Transverse colon (tissue), 4 donors: ENCODE measurements around the gene IQCK. TPM values are rescaled to one million over a fixed set of nuclear protein-coding genes. Genes with fewer than 3 reads are reported as not detected.

Source experiments
- DNase-seq: peaks from one replicate; pipeline ENCODE4 v3.0.0-alpha.2; 2019
- H3K27ac ChIP-seq, 4 donors: fragments of 200-600 bp; sonication (generic); 2 replicates each; pipeline ENCODE4 v1.5.1; 2016 to 2018; ENCODE audit warnings: inconsistent platforms in 4 of 4
- H3K27me3 ChIP-seq: fragments of 200-600 bp; sonication (generic); 2 replicates; pipeline ENCODE4 v1.5.1; 2017; ENCODE audit warnings: inconsistent platforms
- H3K36me3 ChIP-seq, 4 donors: fragments of 200-600 bp; sonication (generic); 2 replicates each; pipeline ENCODE4 v1.5.1; 2017 to 2019; ENCODE audit warnings: inconsistent platforms in 4 of 4
- H3K4me1 ChIP-seq, 4 donors: fragments of 200-600 bp; sonication (generic); 2 replicates each; pipeline ENCODE4 v1.5.1; 2017 to 2020; ENCODE audit warnings: inconsistent platforms in 4 of 4
- H3K4me3 ChIP-seq, 4 donors: fragments of 200-600 bp; sonication (generic); 1 replicate in 1 of 4; 2 replicates in 3 of 4; pipeline versions ENCODE4 v1.5.1 to v1.6.1; 2017 to 2019; ENCODE audit warnings: inconsistent platforms in 4 of 4
- H3K9me3 ChIP-seq, 2 donors: fragments of 200-600 bp; sonication (generic); 2 replicates each; pipeline ENCODE4 v1.5.1; 2017 to 2019; ENCODE audit warnings: inconsistent platforms in 2 of 2
- EP300 ChIP-seq: sonication (generic); formaldehyde crosslinking; IDR thresholded peaks from one replicate; pipeline ENCODE4 v1.6.1; 2017; ENCODE audit warnings: antibody characterized with exemption, low read depth
- POLR2A ChIP-seq: fragments of 450-650 bp; IDR thresholded peaks from one replicate; pipeline ENCODE4 v1.6.1; 2016; ENCODE audit warnings: antibody characterized with exemption, mild to moderate bottlenecking, moderate library complexity
- POLR2AphosphoS5 ChIP-seq, 3 donors: sonication (generic); formaldehyde crosslinking; IDR thresholded peaks; one replicate each; pipeline ENCODE4 v1.6.1; 2016; ENCODE audit warnings: antibody characterized with exemption in 3 of 3
- WGBS, 2 donors: methylation state at CpG; one replicate each; pipeline ENCODE4 v1.1.5; 2018; ENCODE audit warnings: low coverage in 1 of 2; 5-methylcytosine and 5-hydroxymethylcytosine counted together
- in situ Hi-C, 4 donors: fragments of 200-750 bp; cut with MboI; loops; one replicate each; pipeline versions ENCODE4 v1.15.0 to v1.15.1; 2017; ENCODE audit warnings: low sequenced_read_pairs in 3 of 4, low pct_ligation_motif_present in 1 of 4, low pct_unique_long_range_greater_than_20kb in 1 of 4
- intact Hi-C: fragments of 100-400 bp; cut with DNase I; formaldehyde crosslinking; loops from one replicate; pipeline ENCODE4 v1.15.1; 2023; ENCODE audit warnings: low total_unique reads
- total RNA-seq, 4 donors: library from RNA; depleted of rRNA; stranded (reverse); fragments of >200 nt; gene quantifications; one replicate each; pipeline ENCODE4 v1.1.0, GENCODE V29; 2016
- TF ChIP-seq, protein P1 (sequence below), 5 experiments: fragments of 200-600 bp in 3 of 5; fragments of 450-650 bp in 2 of 5; sonication (generic) in 3 of 5; IDR thresholded peaks; 1 replicate in 2 of 5; 2 replicates in 3 of 5; pipeline ENCODE4 v1.5.1; 2016 to 2017; ENCODE audit warnings: antibody characterized with exemption in 5 of 5, inconsistent platforms in 3 of 5, mild to moderate bottlenecking in 2 of 5, moderate library complexity in 1 of 5

The IQCK gene
- total RNA-seq, 4 donors from 2014 or later, result 8.3 to 18.2 (median 12.7) TPM

DNA sequence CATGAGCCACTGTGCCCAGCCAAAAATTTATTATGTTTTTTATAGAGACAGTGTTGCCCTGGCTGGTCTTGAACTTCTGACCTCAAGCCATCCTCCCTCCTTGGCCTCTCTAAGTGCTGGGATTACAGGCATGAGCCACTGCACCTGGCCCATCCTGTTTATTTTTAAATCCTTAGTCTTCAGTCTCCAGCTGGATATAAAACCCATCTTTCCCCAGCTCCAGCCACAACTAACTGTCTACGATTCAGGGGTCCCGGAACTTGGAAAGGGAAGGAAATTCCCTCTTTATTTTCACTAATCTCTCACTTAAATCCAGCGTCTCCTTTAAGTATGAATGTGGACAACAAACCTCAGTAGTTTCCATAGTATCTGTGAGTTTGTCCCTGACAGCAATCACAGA, 62.2 kb downstream of the IQCK start:
- 64 to 75% methylated on average over 2 to 3 of the region's 3 CpGs for WGBS, 2 donors
- TF ChIP-seq, protein P1, sequence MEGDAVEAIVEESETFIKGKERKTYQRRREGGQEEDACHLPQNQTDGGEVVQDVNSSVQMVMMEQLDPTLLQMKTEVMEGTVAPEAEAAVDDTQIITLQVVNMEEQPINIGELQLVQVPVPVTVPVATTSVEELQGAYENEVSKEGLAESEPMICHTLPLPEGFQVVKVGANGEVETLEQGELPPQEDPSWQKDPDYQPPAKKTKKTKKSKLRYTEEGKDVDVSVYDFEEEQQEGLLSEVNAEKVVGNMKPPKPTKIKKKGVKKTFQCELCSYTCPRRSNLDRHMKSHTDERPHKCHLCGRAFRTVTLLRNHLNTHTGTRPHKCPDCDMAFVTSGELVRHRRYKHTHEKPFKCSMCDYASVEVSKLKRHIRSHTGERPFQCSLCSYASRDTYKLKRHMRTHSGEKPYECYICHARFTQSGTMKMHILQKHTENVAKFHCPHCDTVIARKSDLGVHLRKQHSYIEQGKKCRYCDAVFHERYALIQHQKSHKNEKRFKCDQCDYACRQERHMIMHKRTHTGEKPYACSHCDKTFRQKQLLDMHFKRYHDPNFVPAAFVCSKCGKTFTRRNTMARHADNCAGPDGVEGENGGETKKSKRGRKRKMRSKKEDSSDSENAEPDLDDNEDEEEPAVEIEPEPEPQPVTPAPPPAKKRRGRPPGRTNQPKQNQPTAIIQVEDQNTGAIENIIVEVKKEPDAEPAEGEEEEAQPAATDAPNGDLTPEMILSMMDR (IDR thresholded peaks at IDR 0.05), result no peak
- TF ChIP-seq POLR2A, result no peak
- TF ChIP-seq EP300, result no peak
- H3K9me3 ChIP-seq, result no peaks in the 10 kb centered on the region
- intact Hi-C loops, result no loop called here
- peaks cover 0 to 5% (median 2%) of the 10 kb centered on the region in 4 donors for H3K4me1 ChIP-seq
- in situ Hi-C loops, result no loop called here
- no peak for DNase-seq
- H3K36me3 ChIP-seq, result no peaks in the 10 kb centered on the region
- H3K27ac ChIP-seq, result no peak overlapping the region
- H3K27me3 ChIP-seq, result no peaks in the 10 kb centered on the region
- H3K4me3 ChIP-seq, result no peak overlapping the region

DNA sequence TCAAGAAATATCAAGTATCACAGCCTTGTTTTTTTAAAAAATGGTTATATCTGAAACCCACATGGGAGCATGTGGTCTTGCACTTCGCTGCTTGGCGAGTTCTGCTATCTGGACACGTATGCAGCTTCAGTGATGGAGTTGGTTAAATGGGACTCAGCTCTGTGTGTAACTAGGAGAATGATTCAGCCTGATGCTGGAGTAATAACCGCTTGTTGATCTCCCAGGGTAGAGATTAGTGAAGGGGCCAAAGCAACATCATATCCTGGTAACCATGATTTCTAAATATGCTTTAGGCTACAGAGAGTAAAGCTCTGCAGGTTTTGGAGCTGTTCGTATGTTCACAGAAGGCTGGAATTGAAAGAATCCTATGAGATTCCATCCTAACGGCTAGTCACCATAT, 63.2 kb downstream of the IQCK start:
- intact Hi-C loops, result no loop called here
- no peaks in the 10 kb centered on the region for H3K27me3 ChIP-seq
- no peaks in the 10 kb centered on the region for H3K36me3 ChIP-seq
- WGBS, 2 donors, result 83 to 84% methylated on average over 2 to 6 of the region's 6 CpGs
- no peak overlapping the region for H3K27ac ChIP-seq
- in situ Hi-C loops, result no loop called here
- H3K4me1 ChIP-seq, result peaks cover 0 to 6% (median 3%) of the 10 kb centered on the region in 4 donors
- H3K9me3 ChIP-seq, result no peaks in the 10 kb centered on the region
- TF ChIP-seq POLR2A, result no peak
- no peak for TF ChIP-seq POLR2AphosphoS5 (IDR thresholded peaks at IDR 0.05)
- DNase-seq, result no peak
- H3K4me3 ChIP-seq, result no peak overlapping the region

DNA sequence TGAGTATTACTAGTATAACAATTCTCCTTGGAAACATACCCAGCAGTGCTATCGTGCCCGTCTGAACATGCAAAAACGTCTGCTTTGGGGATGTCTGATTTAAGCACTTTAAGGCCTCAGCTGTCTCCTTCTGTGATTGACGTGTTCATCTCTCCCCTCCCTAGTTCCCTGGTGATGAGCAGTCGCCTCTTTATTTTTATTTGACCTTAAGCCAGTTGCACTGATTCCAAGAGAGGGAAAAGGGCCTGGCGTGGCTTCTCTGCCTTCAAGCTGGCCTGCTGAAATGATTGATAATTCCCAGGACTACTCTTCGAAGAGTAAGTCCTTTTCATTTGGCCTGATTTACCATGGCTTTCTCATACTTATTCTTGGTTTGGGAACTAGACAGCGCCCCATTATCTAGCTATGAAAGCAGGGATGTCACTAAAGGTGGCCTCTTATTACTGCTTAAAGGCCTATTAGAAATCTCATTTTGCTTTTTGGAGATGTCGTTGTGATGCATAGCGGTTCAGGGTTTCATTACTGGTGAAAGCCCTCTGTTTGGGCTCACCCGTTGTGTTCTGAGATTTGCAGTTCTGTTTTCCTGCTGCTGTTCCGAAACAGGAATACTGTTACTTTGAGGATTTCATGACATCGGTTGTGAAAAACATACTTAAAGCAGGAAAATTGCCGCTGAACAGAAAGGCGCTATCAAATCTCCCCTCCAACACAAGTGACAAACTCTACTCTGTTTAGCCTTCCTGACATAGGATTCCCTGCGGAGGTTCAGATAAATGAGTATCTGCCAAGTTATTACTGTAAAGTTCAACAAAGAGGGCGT, 65.5 kb downstream of the IQCK start:
- Histone ChIP-seq H3K27ac (no peak overlapping the region), H3K27me3 (no peaks in the 10 kb centered on the region), H3K4me1 (peaks cover 0 to 6% (median 3%) of the 10 kb centered on the region in 4 donors), H3K9me3 (no peaks in the 10 kb centered on the region), H3K36me3 (no peaks in the 10 kb centered on the region), H3K4me3 (no peak overlapping the region)
- 79 to 94% methylated on average over 8 to 17 of the region's 17 CpGs for whole genome bisulfite sequencing, 2 donors
- TF ChIP-seq, protein P1 (IDR thresholded peaks at IDR 0.05), result no peak
- no peak for TF ChIP-seq POLR2A
- TF ChIP-seq POLR2AphosphoS5 (IDR thresholded peaks at IDR 0.05), result no peak
- no peak for TF ChIP-seq EP300
- DNase-seq, result no peak
- in situ Hi-C loops (no loop called here), intact Hi-C loops (no loop called here)

DNA sequence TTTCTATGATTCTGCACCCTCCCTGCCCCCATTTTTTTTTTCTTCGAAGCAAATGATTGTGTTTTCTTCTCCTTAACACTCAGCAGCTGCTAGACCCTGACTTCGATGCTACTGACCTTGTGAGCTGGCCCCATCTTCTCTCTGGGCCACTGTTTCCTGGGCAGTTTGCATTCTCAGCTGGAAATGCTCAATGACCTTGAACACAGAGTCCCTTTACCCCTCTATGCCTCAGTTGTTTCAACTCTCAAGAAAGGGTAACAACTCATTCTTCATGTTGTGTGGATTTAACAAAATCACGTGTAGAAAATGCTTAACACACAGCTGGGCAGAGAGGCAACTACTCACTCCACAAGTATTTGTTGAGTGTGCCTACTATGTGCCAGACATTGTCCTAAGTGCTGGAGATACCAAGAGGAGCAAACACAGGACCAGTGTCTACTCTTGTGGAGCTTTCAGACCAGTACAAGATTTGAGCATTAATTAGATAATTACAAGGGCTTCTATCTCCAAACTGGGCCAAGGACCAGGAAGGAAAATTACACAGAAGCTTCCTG, 66.2 kb downstream of the IQCK start:
- DNase-seq, result no peak
- Histone ChIP-seq H3K27ac (no peak overlapping the region), H3K9me3 (no peaks in the 10 kb centered on the region), H3K27me3 (no peaks in the 10 kb centered on the region), H3K4me3 (no peak overlapping the region), H3K36me3 (no peaks in the 10 kb centered on the region), H3K4me1 (peaks cover 0 to 6% (median 3%) of the 10 kb centered on the region in 4 donors)
- WGBS, 2 donors, result 66 to 67% methylated on average over 1 to 3 of the region's 3 CpGs
- TF ChIP-seq POLR2A, result no peak
- TF ChIP-seq POLR2AphosphoS5 (IDR thresholded peaks at IDR 0.05), result no peak
- TF ChIP-seq, protein P1 (IDR thresholded peaks at IDR 0.05), result no peak
- no peak for TF ChIP-seq EP300
- intact Hi-C loops (no loop called here), in situ Hi-C loops (no loop called here)
